ENCODE data around the gene ATXN2.

DNA sequence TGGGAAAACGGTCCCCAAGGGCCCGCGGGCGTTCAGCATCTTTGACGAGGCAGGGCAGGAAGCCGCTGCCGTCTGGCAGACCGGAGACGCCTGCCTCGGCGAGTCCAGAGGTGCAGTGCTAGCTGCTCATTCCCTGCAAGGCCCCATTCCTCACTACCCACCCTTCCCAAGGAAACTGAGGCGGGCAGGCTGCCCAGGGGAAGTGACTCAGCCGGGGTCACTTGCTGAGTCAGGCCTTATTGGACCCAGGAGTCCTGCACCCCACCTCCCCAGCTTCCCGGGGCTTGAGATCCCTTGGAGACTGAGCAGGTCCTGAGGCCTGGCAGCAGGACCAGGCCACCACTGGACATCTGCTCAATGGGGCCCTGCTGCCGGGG, 189.7 kb downstream of the ATXN2 start:
- TF ChIP-seq, protein P1, sequence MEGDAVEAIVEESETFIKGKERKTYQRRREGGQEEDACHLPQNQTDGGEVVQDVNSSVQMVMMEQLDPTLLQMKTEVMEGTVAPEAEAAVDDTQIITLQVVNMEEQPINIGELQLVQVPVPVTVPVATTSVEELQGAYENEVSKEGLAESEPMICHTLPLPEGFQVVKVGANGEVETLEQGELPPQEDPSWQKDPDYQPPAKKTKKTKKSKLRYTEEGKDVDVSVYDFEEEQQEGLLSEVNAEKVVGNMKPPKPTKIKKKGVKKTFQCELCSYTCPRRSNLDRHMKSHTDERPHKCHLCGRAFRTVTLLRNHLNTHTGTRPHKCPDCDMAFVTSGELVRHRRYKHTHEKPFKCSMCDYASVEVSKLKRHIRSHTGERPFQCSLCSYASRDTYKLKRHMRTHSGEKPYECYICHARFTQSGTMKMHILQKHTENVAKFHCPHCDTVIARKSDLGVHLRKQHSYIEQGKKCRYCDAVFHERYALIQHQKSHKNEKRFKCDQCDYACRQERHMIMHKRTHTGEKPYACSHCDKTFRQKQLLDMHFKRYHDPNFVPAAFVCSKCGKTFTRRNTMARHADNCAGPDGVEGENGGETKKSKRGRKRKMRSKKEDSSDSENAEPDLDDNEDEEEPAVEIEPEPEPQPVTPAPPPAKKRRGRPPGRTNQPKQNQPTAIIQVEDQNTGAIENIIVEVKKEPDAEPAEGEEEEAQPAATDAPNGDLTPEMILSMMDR (IDR thresholded peaks at IDR 0.05): no peak
- TF ChIP-seq POLR2A (IDR thresholded peaks at IDR 0.05): no peak

All from body of pancreas (tissue), 4 donors.